CD14-positive monocyte (primary cell): Measurements from ENCODE around the gene TLK2. TPM values are rescaled to one million over a fixed set of nuclear protein-coding genes. Genes with fewer than 3 reads are reported as not detected.

Experiments
- DNase-seq, 3 donors: peaks; one replicate each; pipeline ENCODE4 v3.0.0-alpha.2; 2011 to 2022
- H2AFZ ChIP-seq: 2 replicates; pipeline ENCODE4 v1.6.0; 2012; ENCODE audit warnings: mild to moderate bottlenecking, low read depth, low read length, inconsistent platforms; ENCODE audit not compliant: insufficient read depth, poor library complexity, severe bottlenecking
- H3K27ac ChIP-seq, 2 donors: 1 replicate in 1 of 2; 2 replicates in 1 of 2; pipeline ENCODE4 v1.5.1; 2012 to 2013; ENCODE audit warnings: low read length in 2 of 2, control low read depth in 1 of 2, inconsistent platforms in 1 of 2, low read depth in 1 of 2, mild to moderate bottlenecking in 1 of 2
- H3K27me3 ChIP-seq, 2 donors: one replicate each; pipeline versions ENCODE4 v1.6.0 to v1.6.1; 2011 to 2013; ENCODE audit warnings: low read length in 2 of 2; ENCODE audit not compliant: control insufficient read depth in 2 of 2, insufficient read depth in 2 of 2
- H3K36me3 ChIP-seq, 2 donors: replicated peaks in 1 of 2; 1 replicate in 1 of 2; 2 replicates in 1 of 2; pipeline versions ENCODE4 v1.5.1 to v1.6.1; 2012 to 2013; ENCODE audit warnings: low read length in 2 of 2, control low read depth in 1 of 2, inconsistent platforms in 1 of 2, mild to moderate bottlenecking in 1 of 2; ENCODE audit not compliant: insufficient read depth in 2 of 2, control insufficient read depth in 1 of 2
- H3K4me1 ChIP-seq, 2 donors: 1 replicate in 1 of 2; 2 replicates in 1 of 2; pipeline versions ENCODE4 v1.5.1 to v1.6.1; 2012 to 2013; ENCODE audit warnings: low read length in 2 of 2, control low read depth in 1 of 2, inconsistent platforms in 1 of 2, mild to moderate bottlenecking in 1 of 2, moderate library complexity in 1 of 2; ENCODE audit not compliant: insufficient read depth in 2 of 2, control insufficient read depth in 1 of 2
- H3K4me2 ChIP-seq: replicated peaks from 2 replicates; pipeline ENCODE3; 2012; ENCODE audit warnings: low read length, moderate library complexity, mild to moderate bottlenecking; ENCODE audit not compliant: poor library complexity, severe bottlenecking; ENCODE audit errors: extremely low read depth
- H3K4me3 ChIP-seq, 3 experiments: fragments of 200-600 bp in 1 of 3; sonication (generic) in 1 of 3; replicated peaks in 1 of 3; 1 replicate in 2 of 3; 2 replicates in 1 of 3; pipeline ENCODE4 v1.5.1; 2011 to 2013; ENCODE audit warnings: low read length in 3 of 3, mild to moderate bottlenecking in 3 of 3, control low read depth in 2 of 3, low read depth in 2 of 3, inconsistent platforms in 1 of 3, moderate library complexity in 1 of 3
- H3K79me2 ChIP-seq: 2 replicates; pipeline ENCODE4 v1.6.0; 2012; ENCODE audit warnings: mild to moderate bottlenecking, control low read depth, inconsistent platforms, low read length, moderate library complexity; ENCODE audit not compliant: insufficient read depth
- H3K9ac ChIP-seq: 2 replicates; pipeline ENCODE4 v1.6.0; 2017; ENCODE audit warnings: low read length, mild to moderate bottlenecking; ENCODE audit not compliant: insufficient read depth, poor library complexity, severe bottlenecking
- H3K9me3 ChIP-seq, 2 donors: replicated peaks in 1 of 2; 1 replicate in 1 of 2; 2 replicates in 1 of 2; pipeline versions ENCODE4 v1.5.1 to v1.6.1; 2012 to 2013; ENCODE audit warnings: low read length in 2 of 2, control low read depth in 1 of 2; ENCODE audit not compliant: control insufficient read depth in 1 of 2, insufficient read depth in 1 of 2
- H4K20me1 ChIP-seq: 2 replicates; pipeline ENCODE4 v1.6.0; 2012; ENCODE audit warnings: mild to moderate bottlenecking, low read length, control low read depth, moderate library complexity; ENCODE audit not compliant: insufficient read depth
- H3K27ac Mint-ChIP-seq, 7 donors: one replicate each; pipeline ENCODE4 v1.8.0; 2020; ENCODE audit warnings: mild to moderate bottlenecking in 7 of 7, mixed read lengths in 7 of 7, moderate library complexity in 6 of 7, inconsistent platforms in 2 of 7
- H3K27me3 Mint-ChIP-seq, 3 donors: one replicate each; pipeline ENCODE4 v1.8.0; 2021 to 2022; ENCODE audit warnings: low read depth in 3 of 3, mild to moderate bottlenecking in 3 of 3, mixed read lengths in 3 of 3, moderate library complexity in 3 of 3, inconsistent platforms in 1 of 3
- H3K36me3 Mint-ChIP-seq, 2 donors: one replicate each; pipeline ENCODE4 v1.8.0; 2020; ENCODE audit warnings: mixed read lengths in 2 of 2, inconsistent platforms in 1 of 2, mild to moderate bottlenecking in 1 of 2
- H3K4me1 Mint-ChIP-seq: one replicate; pipeline ENCODE4 v1.8.0; 2020; ENCODE audit warnings: mild to moderate bottlenecking, mixed read lengths
- H3K4me3 Mint-ChIP-seq, 2 donors: one replicate each; pipeline ENCODE4 v1.8.0; 2020; ENCODE audit warnings: mild to moderate bottlenecking in 2 of 2, mixed read lengths in 2 of 2, moderate library complexity in 1 of 2
- H3K9me3 Mint-ChIP-seq, 7 donors: one replicate each; pipeline ENCODE4 v1.8.0; 2020 to 2022; ENCODE audit warnings: mixed read lengths in 7 of 7, mild to moderate bottlenecking in 6 of 7, moderate library complexity in 6 of 7, inconsistent platforms in 2 of 7
- CTCF ChIP-seq: fragments of 200-600 bp; IDR thresholded peaks from one replicate; pipeline ENCODE4 v1.8.0; 2022; ENCODE audit warnings: antibody characterized with exemption, mild to moderate bottlenecking
- WGBS: methylation state at CpG from one replicate; pipeline ENCODE4 v1.1.5; 2013; ENCODE audit warnings: missing lambda C conversion rate; ENCODE audit not compliant: insufficient coverage; 5-methylcytosine and 5-hydroxymethylcytosine counted together
- intact Hi-C, 2 donors: fragments of 100-400 bp; cut with micrococcal nuclease; formaldehyde crosslinking; loops; one replicate each; pipeline versions ENCODE4 v1.15.0 to v1.15.1; 2023
- polyA plus RNA-seq, 3 donors: library from polyadenylated mRNA; depleted of rRNA in 1 of 3; unstranded in 2 of 3; stranded (reverse) in 1 of 3; fragments of 300-500 nt in 2 of 3; fragments of >200 nt in 1 of 3; fragmentation: Illumina TruSeq in 2 of 3; gene quantifications; 1 replicate in 2 of 3; 2 replicates in 1 of 3; pipeline ENCODE4 v1.2.3, GENCODE V29; 2012 to 2021

Gene TLK2
- polyA plus RNA-seq, 3 donors: 4.0 to 28.2 (median 4.3) TPM

GRCh38 chr17:62572888-62573401, 94.3 kb downstream of the TLK2 start:
- Mint-ChIP-seq H3K27me3 (no peaks in the 10 kb centered on the region), H3K4me1 (no peaks in the 10 kb centered on the region), H3K27ac (no peak overlapping the region), H3K36me3 (peaks cover 71 to 82% of the 10 kb centered on the region in 2 donors), H3K4me3 (no peak overlapping the region), H3K9me3 (no peaks in the 10 kb centered on the region)
- Histone ChIP-seq H3K4me1 (no peaks in the 10 kb centered on the region), H3K9me3 (no peaks in the 10 kb centered on the region), H3K79me2 (no peaks in the 10 kb centered on the region), H3K36me3 (peaks cover 60 to 95% of the 10 kb centered on the region in 2 donors), H3K4me2 (no peak overlapping the region), H2AFZ (no peak overlapping the region), H3K27me3 (no peaks in the 10 kb centered on the region), H3K27ac (no peak overlapping the region), H3K4me3 (no peak overlapping the region), H4K20me1 (no peaks in the 10 kb centered on the region), H3K9ac (no peak overlapping the region)
- DNase-seq: no peak
- WGBS: 98% methylated on average over 5 of the region's 7 CpGs
- no peak for TF ChIP-seq CTCF
- intact Hi-C loops: no loop called here

- Histone ChIP-seq H3K79me2 (no peaks in the 10 kb centered on the region), H2AFZ (no peak overlapping the region), H3K36me3 (peaks cover 63 to 95% of the 10 kb centered on the region in 2 donors), H3K9me3 (no peaks in the 10 kb centered on the region), H3K4me1 (no peaks in the 10 kb centered on the region), H3K4me2 (no peak overlapping the region), H3K4me3 (no peak overlapping the region), H3K27me3 (no peaks in the 10 kb centered on the region), H3K27ac (no peak overlapping the region), H3K9ac (no peak overlapping the region), H4K20me1 (no peaks in the 10 kb centered on the region)
- DNase-seq: no peak
- Mint-ChIP-seq H3K4me1 (no peaks in the 10 kb centered on the region), H3K36me3 (peaks cover 72 to 79% of the 10 kb centered on the region in 2 donors), H3K4me3 (no peak overlapping the region), H3K27me3 (no peaks in the 10 kb centered on the region), H3K9me3 (no peaks in the 10 kb centered on the region), H3K27ac (no peak overlapping the region)
- no peak for TF ChIP-seq CTCF
- intact Hi-C loops: no loop called here
These were observed 95.0 kb downstream of the TLK2 start for GRCh38 chr17:62573480-62574117.
